HL-60 (cell line): ENCODE measurements around the gene FARP1.

Experiments used
- DNase-seq, 2 experiments: peaks; one replicate each; pipeline ENCODE4 v3.0.0-alpha.2; 2010 to 2020; ENCODE audit warnings: low read depth in 1 of 2, low spot score in 1 of 2
- H3K27ac ChIP-seq: fragments of 250-450 bp; sonication (Bioruptor Pico); replicated peaks from 2 replicates; pipeline ENCODE4 v1.5.1; 2020; ENCODE audit warnings: mild to moderate bottlenecking, moderate library complexity
- H3K27me3 ChIP-seq: fragments of 250-450 bp; sonication (Bioruptor Pico); 2 replicates; pipeline ENCODE4 v1.5.1; 2021; ENCODE audit warnings: mild to moderate bottlenecking, moderate library complexity; ENCODE audit not compliant: insufficient read depth, poor library complexity, severe bottlenecking
- H3K4me3 ChIP-seq: replicated peaks from 2 replicates; pipeline ENCODE4 v1.5.1; 2011; ENCODE audit warnings: mild to moderate bottlenecking, control low read depth, low read length; ENCODE audit not compliant: insufficient read depth
- GABPA ChIP-seq: IDR thresholded peaks from 2 replicates; pipeline ENCODE4 v1.6.1; 2012; ENCODE audit warnings: low read depth
- POLR2AphosphoS5 ChIP-seq: IDR thresholded peaks from 2 replicates; pipeline ENCODE4 v1.6.1; 2012; ENCODE audit warnings: low read depth
- SPI1 ChIP-seq: IDR thresholded peaks from 2 replicates; pipeline ENCODE4 v1.6.1; 2012; ENCODE audit warnings: low read depth, mild to moderate bottlenecking, borderline replicate concordance
- TF ChIP-seq, protein P1 (sequence below): IDR thresholded peaks from one replicate; pipeline ENCODE4 v1.5.1; 2011; ENCODE audit warnings: low read length, control low read depth, inconsistent platforms; ENCODE audit not compliant: insufficient read depth
- TF ChIP-seq, protein P2 (sequence below): IDR thresholded peaks from 2 replicates; pipeline ENCODE4 v1.6.1; 2012; ENCODE audit warnings: low read depth; ENCODE audit not compliant: insufficient replicate concordance

Gene FARP1

DNA sequence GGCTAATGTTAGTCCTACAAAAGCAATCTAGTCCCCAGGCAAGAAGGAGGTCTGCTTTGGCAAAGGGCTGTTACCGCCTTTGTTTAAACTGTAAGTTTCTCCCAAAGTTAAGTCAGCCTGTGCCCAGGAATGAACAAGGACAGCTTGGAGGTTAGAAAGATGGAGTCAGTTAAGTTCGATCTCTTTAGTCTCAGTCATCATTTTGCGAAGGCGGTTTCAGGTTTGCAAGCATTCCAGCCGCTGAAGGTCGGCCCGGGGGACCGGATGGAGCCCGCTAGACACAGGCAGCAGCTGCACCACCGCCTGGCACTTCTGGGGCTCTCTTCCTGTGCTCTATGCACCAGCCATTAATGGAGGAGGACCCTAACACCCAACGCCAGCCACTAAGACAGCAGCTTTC, 342.7 kb downstream of the FARP1 start:
- Histone ChIP-seq H3K27me3 (no peaks in the 10 kb centered on the region), H3K4me3 (no peak overlapping the region), H3K27ac (no peak overlapping the region)
- DNase-seq, result no peak
- TF ChIP-seq, protein P1, sequence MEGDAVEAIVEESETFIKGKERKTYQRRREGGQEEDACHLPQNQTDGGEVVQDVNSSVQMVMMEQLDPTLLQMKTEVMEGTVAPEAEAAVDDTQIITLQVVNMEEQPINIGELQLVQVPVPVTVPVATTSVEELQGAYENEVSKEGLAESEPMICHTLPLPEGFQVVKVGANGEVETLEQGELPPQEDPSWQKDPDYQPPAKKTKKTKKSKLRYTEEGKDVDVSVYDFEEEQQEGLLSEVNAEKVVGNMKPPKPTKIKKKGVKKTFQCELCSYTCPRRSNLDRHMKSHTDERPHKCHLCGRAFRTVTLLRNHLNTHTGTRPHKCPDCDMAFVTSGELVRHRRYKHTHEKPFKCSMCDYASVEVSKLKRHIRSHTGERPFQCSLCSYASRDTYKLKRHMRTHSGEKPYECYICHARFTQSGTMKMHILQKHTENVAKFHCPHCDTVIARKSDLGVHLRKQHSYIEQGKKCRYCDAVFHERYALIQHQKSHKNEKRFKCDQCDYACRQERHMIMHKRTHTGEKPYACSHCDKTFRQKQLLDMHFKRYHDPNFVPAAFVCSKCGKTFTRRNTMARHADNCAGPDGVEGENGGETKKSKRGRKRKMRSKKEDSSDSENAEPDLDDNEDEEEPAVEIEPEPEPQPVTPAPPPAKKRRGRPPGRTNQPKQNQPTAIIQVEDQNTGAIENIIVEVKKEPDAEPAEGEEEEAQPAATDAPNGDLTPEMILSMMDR, result no peak
- no peak for TF ChIP-seq POLR2AphosphoS5
- TF ChIP-seq GABPA, result no peak
- TF ChIP-seq SPI1, result no peak
- TF ChIP-seq, protein P2, sequence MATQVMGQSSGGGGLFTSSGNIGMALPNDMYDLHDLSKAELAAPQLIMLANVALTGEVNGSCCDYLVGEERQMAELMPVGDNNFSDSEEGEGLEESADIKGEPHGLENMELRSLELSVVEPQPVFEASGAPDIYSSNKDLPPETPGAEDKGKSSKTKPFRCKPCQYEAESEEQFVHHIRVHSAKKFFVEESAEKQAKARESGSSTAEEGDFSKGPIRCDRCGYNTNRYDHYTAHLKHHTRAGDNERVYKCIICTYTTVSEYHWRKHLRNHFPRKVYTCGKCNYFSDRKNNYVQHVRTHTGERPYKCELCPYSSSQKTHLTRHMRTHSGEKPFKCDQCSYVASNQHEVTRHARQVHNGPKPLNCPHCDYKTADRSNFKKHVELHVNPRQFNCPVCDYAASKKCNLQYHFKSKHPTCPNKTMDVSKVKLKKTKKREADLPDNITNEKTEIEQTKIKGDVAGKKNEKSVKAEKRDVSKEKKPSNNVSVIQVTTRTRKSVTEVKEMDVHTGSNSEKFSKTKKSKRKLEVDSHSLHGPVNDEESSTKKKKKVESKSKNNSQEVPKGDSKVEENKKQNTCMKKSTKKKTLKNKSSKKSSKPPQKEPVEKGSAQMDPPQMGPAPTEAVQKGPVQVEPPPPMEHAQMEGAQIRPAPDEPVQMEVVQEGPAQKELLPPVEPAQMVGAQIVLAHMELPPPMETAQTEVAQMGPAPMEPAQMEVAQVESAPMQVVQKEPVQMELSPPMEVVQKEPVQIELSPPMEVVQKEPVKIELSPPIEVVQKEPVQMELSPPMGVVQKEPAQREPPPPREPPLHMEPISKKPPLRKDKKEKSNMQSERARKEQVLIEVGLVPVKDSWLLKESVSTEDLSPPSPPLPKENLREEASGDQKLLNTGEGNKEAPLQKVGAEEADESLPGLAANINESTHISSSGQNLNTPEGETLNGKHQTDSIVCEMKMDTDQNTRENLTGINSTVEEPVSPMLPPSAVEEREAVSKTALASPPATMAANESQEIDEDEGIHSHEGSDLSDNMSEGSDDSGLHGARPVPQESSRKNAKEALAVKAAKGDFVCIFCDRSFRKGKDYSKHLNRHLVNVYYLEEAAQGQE, result no peak

DNA sequence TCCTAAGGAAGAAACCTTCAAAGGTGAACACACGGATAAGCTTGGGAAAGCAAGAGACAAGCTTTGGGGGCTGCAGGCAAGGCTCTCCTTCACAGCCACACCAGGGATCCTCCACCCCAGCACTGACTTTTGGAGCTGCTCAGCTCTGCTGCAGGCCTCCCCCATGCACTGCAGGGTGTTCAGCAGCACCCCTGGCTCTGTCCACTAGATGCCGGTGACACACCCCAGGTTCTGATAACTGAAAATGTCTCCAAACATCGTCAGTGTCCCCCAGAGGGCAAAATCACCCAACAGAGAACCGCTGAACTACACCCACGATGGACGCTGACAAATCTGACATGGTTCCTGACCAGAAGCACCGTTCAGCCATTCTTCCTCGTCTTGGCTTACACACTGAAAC, 343.5 kb downstream of the FARP1 start:
- DNase-seq, result no peak
- no peak overlapping the region for H3K4me3 ChIP-seq
- TF ChIP-seq, protein P2, result no peak
- TF ChIP-seq POLR2AphosphoS5 (no peak), SPI1 (no peak), GABPA (no peak)
- TF ChIP-seq, protein P1, result no peak
- no peaks in the 10 kb centered on the region for H3K27me3 ChIP-seq
- no peak overlapping the region for H3K27ac ChIP-seq

DNA sequence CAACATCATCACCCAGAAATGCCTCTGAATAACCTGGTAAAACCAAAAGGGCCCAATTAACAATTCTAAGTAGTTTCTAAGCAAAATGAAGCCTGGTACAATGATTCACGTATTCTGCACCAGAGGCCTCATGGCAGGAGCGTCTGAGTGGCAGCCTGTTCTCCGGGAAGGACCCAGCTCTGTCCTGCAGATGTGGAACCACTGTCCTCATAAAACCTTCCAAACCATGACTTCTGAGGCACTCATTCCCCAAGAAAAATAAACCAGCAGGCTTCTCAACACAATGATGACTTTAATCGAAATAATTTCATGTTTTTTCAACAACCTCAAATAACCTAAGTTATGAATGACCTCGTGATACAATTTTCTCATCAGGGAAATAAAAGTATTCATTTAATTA, 344.1 kb downstream of the FARP1 start:
- H3K4me3 ChIP-seq, result no peak overlapping the region
- TF ChIP-seq, protein P2, result no peak
- TF ChIP-seq GABPA (no peak), POLR2AphosphoS5 (no peak), SPI1 (no peak)
- TF ChIP-seq, protein P1, result no peak
- DNase-seq, result no peak
- H3K27me3 ChIP-seq, result no peaks in the 10 kb centered on the region
- no peak overlapping the region for H3K27ac ChIP-seq
